Ishikawa (cell line): ENCODE measurements around the gene MYO15B.

Experiments
- EP300 ChIP-seq: IDR thresholded peaks from 2 replicates; pipeline ENCODE4 v1.6.1; 2012; ENCODE audit warnings: borderline replicate concordance
- USF1 ChIP-seq: IDR thresholded peaks from 2 replicates; pipeline ENCODE4 v1.6.1; 2012
- TF ChIP-seq, protein P1 (sequence below): IDR thresholded peaks from 2 replicates; pipeline ENCODE4 v1.6.1; 2012

- TF ChIP-seq EP300 (no peak), USF1 (no peak)
- TF ChIP-seq, protein P1, sequence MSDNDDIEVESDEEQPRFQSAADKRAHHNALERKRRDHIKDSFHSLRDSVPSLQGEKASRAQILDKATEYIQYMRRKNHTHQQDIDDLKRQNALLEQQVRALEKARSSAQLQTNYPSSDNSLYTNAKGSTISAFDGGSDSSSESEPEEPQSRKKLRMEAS, result no peak
Measured at GRCh38 chr17:75542229-75542628, 45.4 kb upstream of the MYO15B start.
